PFSK-1 (cell line): ENCODE data around the gene TLN1.

ENCODE experiments used
- FOXP2 ChIP-seq: optimal IDR thresholded peaks from 2 replicates; pipeline ENCODE3; 2011; ENCODE audit warnings: borderline replicate concordance, control low read depth, inconsistent platforms; ENCODE audit not compliant: insufficient read depth; ENCODE audit errors: extremely low read length, extremely low read depth
- POLR2AphosphoS5 ChIP-seq: IDR thresholded peaks from 2 replicates; pipeline ENCODE4 v1.6.1; 2012; ENCODE audit warnings: low read depth, mild to moderate bottlenecking, control low read depth, low read length, moderate library complexity
- REST ChIP-seq, 2 experiments: IDR thresholded peaks; 2 replicates each; pipeline versions ENCODE4 v1.6.1 to v1.8.0; 2011 to 2012; ENCODE audit warnings: low read depth in 2 of 2, low read length in 2 of 2, control low read depth in 1 of 2, inconsistent platforms in 1 of 2, mild to moderate bottlenecking in 1 of 2, moderate library complexity in 1 of 2; ENCODE audit not compliant: insufficient read depth in 1 of 2
- SIN3A ChIP-seq: IDR thresholded peaks from 2 replicates; pipeline ENCODE4 v1.6.1; 2012; ENCODE audit warnings: mild to moderate bottlenecking, low read length, moderate library complexity, borderline replicate concordance; ENCODE audit not compliant: insufficient read depth
- TAF1 ChIP-seq: IDR thresholded peaks from 2 replicates; pipeline ENCODE4 v1.6.1; 2012; ENCODE audit warnings: low read length, control low read depth, borderline replicate concordance; ENCODE audit not compliant: insufficient read depth

Gene TLN1

GRCh38 chr9:35771943-35772342 is 39.9 kb upstream of the TLN1 start:
- TF ChIP-seq FOXP2 (no peak), TAF1 (no peak), REST (IDR thresholded peaks at IDR 0.05; ENCODE audit: insufficient read depth in 1 of 2, low read depth in 2 of 2, low read length in 2 of 2) (no peak), SIN3A (no peak), POLR2AphosphoS5 (no peak)

GRCh38 chr9:35771534-35771933 is 39.5 kb upstream of the TLN1 start:
- no peak for TF ChIP-seq TAF1
- TF ChIP-seq SIN3A = no peak
- no peak for TF ChIP-seq FOXP2
- no peak for TF ChIP-seq REST (IDR thresholded peaks at IDR 0.05; ENCODE audit: insufficient read depth in 1 of 2, low read depth in 2 of 2, low read length in 2 of 2)

GRCh38 chr9:35771075-35771433 is 39.1 kb upstream of the TLN1 start:
- TF ChIP-seq REST (IDR thresholded peaks at IDR 0.05; ENCODE audit: insufficient read depth in 1 of 2, low read depth in 2 of 2, low read length in 2 of 2) (no peak), POLR2AphosphoS5 (no peak), SIN3A (no peak), TAF1 (no peak), FOXP2 (no peak)

GRCh38 chr9:35769763-35770162 is 37.8 kb upstream of the TLN1 start:
- no peak for TF ChIP-seq FOXP2
- no peak for TF ChIP-seq SIN3A
- TF ChIP-seq POLR2AphosphoS5 = no peak
- no peak for TF ChIP-seq REST (IDR thresholded peaks at IDR 0.05; ENCODE audit: insufficient read depth in 1 of 2, low read depth in 2 of 2, low read length in 2 of 2)
- TF ChIP-seq TAF1 = no peak

GRCh38 chr9:35767458-35767857 is 35.5 kb upstream of the TLN1 start:
- TF ChIP-seq POLR2AphosphoS5 = no peak
- TF ChIP-seq TAF1 = no peak
- no peak for TF ChIP-seq SIN3A
- TF ChIP-seq FOXP2 = no peak
- TF ChIP-seq REST (IDR thresholded peaks at IDR 0.05; ENCODE audit: insufficient read depth in 1 of 2, low read depth in 2 of 2, low read length in 2 of 2) = no peak
